Measurements from ENCODE around the gene TRABD2B. TPM values are rescaled to one million over a fixed set of nuclear protein-coding genes. Genes with fewer than 3 reads are reported as not detected.

TRABD2B gene
- total and polyA plus RNA-seq, 2 of the 4 experiments (the other 2 are of a cell fraction): not detected

- Histone ChIP-seq H3K23ac (ENCODE audit: low read depth, low read length) (no peak overlapping the region), H2AK5ac (ENCODE audit: low read depth, low read length) (no peak overlapping the region), H3K9ac (ENCODE audit: low read depth, low read length) (no peak overlapping the region), H4K20me1 (ENCODE audit: insufficient read depth, low read length) (no peaks in the 10 kb centered on the region), H4K8ac (ENCODE audit: low read depth in 2 of 2, low read length in 2 of 2) (no peak overlapping the region), H4K91ac (ENCODE audit: insufficient read depth, low read depth, low read length) (no peak overlapping the region), H3K79me1 (ENCODE audit: low read depth in 1 of 2, low read length in 2 of 2) (no peaks in the 10 kb centered on the region), H4K5ac (ENCODE audit: low read depth, low read length) (no peak overlapping the region), H2AK9ac (replicated peaks; ENCODE audit: low read depth, low read length, poor library complexity) (no peak overlapping the region), H2AFZ (replicated peaks; ENCODE audit: low read length, poor library complexity) (no peak overlapping the region), H3K18ac (ENCODE audit: low read depth, low read length) (no peak overlapping the region), H3K9me3 (ENCODE audit: control insufficient read depth, insufficient read depth, low read length) (no peaks in the 10 kb centered on the region), H3K56ac (ENCODE audit: extremely low read depth, insufficient read depth, low read length) (no peak overlapping the region), H3K4ac (ENCODE audit: low read depth, low read length) (no peak overlapping the region), H3K27me3 (ENCODE audit: control insufficient read depth, insufficient read depth, low read length) (no peaks in the 10 kb centered on the region), H2BK20ac (ENCODE audit: low read depth, low read length) (no peak overlapping the region), H3K9me1 (ENCODE audit: insufficient read depth, low read length) (no peaks in the 10 kb centered on the region), H2BK120ac (ENCODE audit: low read depth, low read length) (no peak overlapping the region), H3K27ac (ENCODE audit: insufficient read depth, low read length) (no peak overlapping the region), H3K4me2 (ENCODE audit: low read depth, low read length) (no peak overlapping the region), H3K4me3 (ENCODE audit: insufficient read depth, low read depth, low read length) (no peak overlapping the region), H3K36me3 (ENCODE audit: control insufficient read depth, insufficient read depth, low read length) (no peaks in the 10 kb centered on the region), H3K4me1 (ENCODE audit: control insufficient read depth, insufficient read depth, low read length) (no peaks in the 10 kb centered on the region), H2BK5ac (ENCODE audit: low read depth, low read length, poor library complexity, severe bottlenecking) (no peak overlapping the region), H2BK15ac (ENCODE audit: low read depth, low read length) (no peak overlapping the region), H3K14ac (replicated peaks; ENCODE audit: low read depth, low read length) (no peak overlapping the region)
- in situ Hi-C loops (cut with MboI; ENCODE audit: low sequenced_read_pairs) (no loop called here), intact Hi-C loops (cut with micrococcal nuclease) (no loop called here), dilution Hi-C loops (cut with HindIII; ENCODE audit: low sequenced_read_pairs, unreplicated experiment) (no loop called here)
- DNase-seq (no peak), ATAC-seq (ENCODE audit: low read depth) (no peak)
- CTCF ChIA-PET: no interaction called here
- POLR2A ChIA-PET (ENCODE audit: unreplicated experiment): no interaction called here
- no peak for TF ChIP-seq RCOR1 (IDR thresholded peaks at IDR 0.05; ENCODE audit: insufficient replicate concordance, low read length)
- TF ChIP-seq CHD1 (IDR thresholded peaks at IDR 0.05; ENCODE audit: low read depth, low read length): no peak
- TF ChIP-seq USF2 (IDR thresholded peaks at IDR 0.05; ENCODE audit: low read depth, low read length): no peak
- no peak for TF ChIP-seq MXI1 (IDR thresholded peaks at IDR 0.05; ENCODE audit: borderline replicate concordance, low read depth, low read length)
- no peak for TF ChIP-seq NFE2L2 (IDR thresholded peaks at IDR 0.05; ENCODE audit: low read depth, low read length)
- no peak for TF ChIP-seq ELK1 (IDR thresholded peaks at IDR 0.05; ENCODE audit: borderline replicate concordance, low read depth, low read length)
- TF ChIP-seq CTCF (conservative IDR thresholded peaks at IDR 0.05; ENCODE audit: low read depth, low read length): no peak
- TF ChIP-seq RFX5 (IDR thresholded peaks at IDR 0.05; ENCODE audit: low read depth, low read length): no peak
- no CpG with 5 or more reads among the region's 2 CpGs for WGBS, 2 experiments (ENCODE audit: extremely low coverage in 2 of 2, insufficient read length in 1 of 2)
- no TSS peak for BruUV-seq (replicated peaks)
Measured at GRCh38 chr1:47854552-47855144, 142.5 kb downstream of the TRABD2B start.
